ENCODE measurements around the gene IRF8.

IRF8 gene

DNA sequence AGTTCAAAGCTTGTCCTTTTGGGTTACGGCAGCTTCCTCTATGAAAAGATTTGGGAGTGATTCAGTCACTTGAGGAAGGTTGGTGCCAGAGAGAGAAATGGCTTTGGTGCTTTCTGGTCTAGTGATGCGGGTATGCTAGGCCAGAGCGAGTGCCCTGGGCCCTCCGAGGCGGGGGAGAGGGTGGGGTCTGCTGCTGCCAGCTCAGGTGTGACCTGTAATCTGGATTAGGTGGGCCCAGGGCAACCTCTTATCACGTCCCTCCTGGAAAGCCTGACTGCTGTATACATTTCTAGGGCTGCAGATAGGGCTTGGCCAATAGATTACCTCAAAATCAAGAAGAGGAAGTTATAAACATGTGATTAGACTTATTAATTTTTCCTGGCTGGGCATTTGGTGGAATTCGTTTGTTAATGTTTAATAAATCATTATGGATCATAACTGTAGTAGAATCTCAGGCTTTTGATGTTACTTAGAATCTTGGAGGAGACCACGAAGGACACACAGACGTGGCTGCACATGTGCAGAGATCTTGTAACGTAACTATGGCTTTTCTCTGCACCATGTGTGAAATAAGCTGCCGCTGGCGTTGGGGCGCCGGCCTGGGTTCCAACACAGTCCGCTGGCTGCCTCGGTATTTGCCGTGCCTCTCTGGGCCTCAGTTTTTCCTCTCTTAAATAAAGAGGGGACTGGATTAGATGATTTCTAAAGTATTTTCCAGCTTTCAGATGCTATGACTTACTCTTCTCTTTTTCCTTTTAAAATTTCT lies 1.2 kb downstream of the IRF8 start:
- peak overlapping the region; percentile 37 for H3K27ac ChIP-seq
- TF ChIP-seq CTCF (conservative IDR thresholded peaks at IDR 0.05), result no peak

DNA sequence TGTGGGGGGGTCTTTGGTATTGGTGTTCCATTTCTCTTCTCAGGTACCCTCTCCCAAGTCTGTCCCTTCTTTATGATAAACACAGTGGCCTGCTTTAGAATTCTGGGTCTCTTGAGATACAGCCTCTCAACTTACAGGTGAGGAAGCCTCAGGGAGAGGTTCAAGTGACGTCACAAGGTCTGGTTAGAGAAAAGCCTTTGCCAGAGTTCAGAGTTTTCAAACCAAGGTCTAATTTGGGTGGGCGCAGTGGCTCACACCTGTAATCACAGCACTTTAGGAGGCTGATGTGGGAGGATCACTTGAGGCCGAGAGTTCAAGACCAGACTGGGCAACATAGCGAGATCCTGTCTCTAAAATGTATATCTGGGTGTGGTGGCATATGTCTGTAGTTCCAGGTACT lies 2.1 kb downstream of the IRF8 start:
- TF ChIP-seq CTCF (conservative IDR thresholded peaks at IDR 0.05), result no peak
- H3K27ac ChIP-seq, result no peak overlapping the region

DNA sequence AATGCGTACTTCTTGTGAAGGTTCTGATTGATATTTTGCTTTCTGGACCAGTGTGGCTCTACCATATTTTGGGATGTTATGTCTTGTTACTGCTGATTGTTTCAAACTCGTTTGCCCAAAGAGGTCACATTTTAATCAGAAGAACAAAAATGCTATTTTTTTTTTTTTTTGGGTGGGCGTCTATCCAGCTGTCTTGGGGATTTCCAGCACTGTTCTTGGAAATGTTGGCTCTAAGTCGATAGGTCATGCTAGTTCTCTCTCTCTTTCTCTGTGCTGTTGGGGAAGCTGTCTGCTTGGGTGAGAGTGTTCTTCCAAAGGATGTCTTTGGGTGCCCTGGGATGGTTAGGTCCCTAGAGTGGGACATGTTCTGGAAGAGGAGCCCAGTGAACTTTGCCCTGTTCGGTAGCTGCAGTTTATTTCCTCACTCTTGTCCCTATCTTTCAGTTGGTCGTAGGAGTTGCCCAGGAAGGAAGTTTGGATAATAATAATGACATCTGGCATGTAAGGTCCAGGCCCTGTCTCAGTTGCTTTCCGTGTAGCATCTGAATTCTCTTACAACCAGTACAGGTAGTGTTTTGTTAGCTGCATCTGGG lies 2.9 kb downstream of the IRF8 start:
- TF ChIP-seq CTCF (conservative IDR thresholded peaks at IDR 0.05), result no peak
- H3K27ac ChIP-seq, result no peak overlapping the region

GRCh38 chr16:85902366-85903155 lies 3.6 kb downstream of the IRF8 start:
- TF ChIP-seq CTCF (conservative IDR thresholded peaks at IDR 0.05), result no peak
- no peak overlapping the region for H3K27ac ChIP-seq

GRCh38 chr16:85903559-85903958 lies 4.6 kb downstream of the IRF8 start:
- no peak for TF ChIP-seq CTCF (conservative IDR thresholded peaks at IDR 0.05)
- H3K27ac ChIP-seq, result no peak overlapping the region

DNA sequence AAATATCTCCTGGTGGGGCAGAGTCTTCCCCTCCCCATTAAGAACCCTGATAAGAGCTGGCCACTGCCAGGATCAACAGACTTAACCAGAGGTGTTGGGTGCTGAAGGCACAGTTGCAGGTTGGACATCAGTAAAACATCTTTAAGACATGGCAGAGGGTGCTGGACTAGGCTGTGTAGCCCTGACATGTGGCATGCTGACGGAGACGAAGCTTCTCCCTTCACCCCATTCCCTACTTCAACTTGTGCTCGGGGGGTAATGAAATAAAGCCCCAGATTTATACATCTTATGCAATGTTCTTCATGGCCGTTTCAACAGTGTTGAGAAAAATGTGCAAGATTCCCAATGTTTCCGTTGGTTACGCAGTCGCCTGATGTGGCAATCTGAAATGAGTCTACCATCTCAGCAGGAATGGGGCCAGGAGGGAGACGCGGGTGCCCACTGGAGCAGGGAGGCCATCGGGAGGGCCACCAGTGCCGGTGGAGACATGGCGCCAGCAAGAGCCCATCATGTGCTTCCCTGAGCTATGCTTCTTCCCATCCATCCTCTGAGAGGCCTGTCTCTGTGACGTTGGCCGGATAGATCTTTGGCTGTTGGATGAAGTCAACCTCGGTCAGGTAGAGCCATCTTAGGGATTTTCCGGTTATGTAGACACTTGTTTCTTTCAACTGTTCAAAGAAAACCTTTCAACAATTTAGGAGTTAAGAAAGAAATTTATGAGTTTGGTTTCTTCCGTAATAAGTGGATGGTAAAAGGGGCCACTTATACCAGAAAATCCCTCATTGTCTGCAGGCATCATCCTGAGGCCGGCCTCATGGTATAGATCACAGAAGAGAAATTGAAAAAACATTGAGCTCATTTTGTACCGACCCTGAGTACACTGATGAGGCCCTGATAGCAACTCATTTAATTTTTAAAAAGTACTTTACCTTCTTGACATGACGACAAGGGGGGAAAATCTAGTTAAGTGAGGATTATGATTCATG lies 6.4 kb downstream of the IRF8 start:
- no peak for TF ChIP-seq CTCF (conservative IDR thresholded peaks at IDR 0.05)
- no peak overlapping the region for H3K27ac ChIP-seq

Measured in VCaP (cell line).